ENCODE data around the gene RCOR3.

GRCh38 chr1:211340622-211341507 lies 81.7 kb downstream of the RCOR3 start:
- TF ChIP-seq ATF2 (IDR thresholded peaks at IDR 0.05; ENCODE audit: low read length) (no peak), CTCF (IDR thresholded peaks at IDR 0.05 in 2 of 3, conservative IDR thresholded peaks at IDR 0.05 in 1 of 3; ENCODE audit: control insufficient read depth in 2 of 3, extremely low read depth in 1 of 3, insufficient read depth in 1 of 3, low read depth in 3 of 3, low read length in 3 of 3) (no peak), ASH2L (IDR thresholded peaks at IDR 0.05; ENCODE audit: borderline replicate concordance, low read depth) (no peak), POLR2A (IDR thresholded peaks at IDR 0.05; ENCODE audit: low read depth, low read length) (no peak), GABPA (IDR thresholded peaks at IDR 0.05; ENCODE audit: low read depth) (no peak), REST (IDR thresholded peaks at IDR 0.05; ENCODE audit: low read depth, low read length) (no peak), MYB (IDR thresholded peaks at IDR 0.05; ENCODE audit: borderline replicate concordance, low read depth, low read length) (no peak), JUND (IDR thresholded peaks at IDR 0.05; ENCODE audit: low read depth, low read length) (no peak), ZBTB40 (IDR thresholded peaks at IDR 0.05; ENCODE audit: borderline replicate concordance) (no peak), BMI1 (IDR thresholded peaks at IDR 0.05; ENCODE audit: borderline replicate concordance) (no peak)
- TF ChIP-seq, protein P1, sequence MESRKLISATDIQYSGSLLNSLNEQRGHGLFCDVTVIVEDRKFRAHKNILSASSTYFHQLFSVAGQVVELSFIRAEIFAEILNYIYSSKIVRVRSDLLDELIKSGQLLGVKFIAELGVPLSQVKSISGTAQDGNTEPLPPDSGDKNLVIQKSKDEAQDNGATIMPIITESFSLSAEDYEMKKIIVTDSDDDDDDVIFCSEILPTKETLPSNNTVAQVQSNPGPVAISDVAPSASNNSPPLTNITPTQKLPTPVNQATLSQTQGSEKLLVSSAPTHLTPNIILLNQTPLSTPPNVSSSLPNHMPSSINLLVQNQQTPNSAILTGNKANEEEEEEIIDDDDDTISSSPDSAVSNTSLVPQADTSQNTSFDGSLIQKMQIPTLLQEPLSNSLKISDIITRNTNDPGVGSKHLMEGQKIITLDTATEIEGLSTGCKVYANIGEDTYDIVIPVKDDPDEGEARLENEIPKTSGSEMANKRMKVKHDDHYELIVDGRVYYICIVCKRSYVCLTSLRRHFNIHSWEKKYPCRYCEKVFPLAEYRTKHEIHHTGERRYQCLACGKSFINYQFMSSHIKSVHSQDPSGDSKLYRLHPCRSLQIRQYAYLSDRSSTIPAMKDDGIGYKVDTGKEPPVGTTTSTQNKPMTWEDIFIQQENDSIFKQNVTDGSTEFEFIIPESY (IDR thresholded peaks at IDR 0.05): no peak
- TF ChIP-seq, protein P2, sequence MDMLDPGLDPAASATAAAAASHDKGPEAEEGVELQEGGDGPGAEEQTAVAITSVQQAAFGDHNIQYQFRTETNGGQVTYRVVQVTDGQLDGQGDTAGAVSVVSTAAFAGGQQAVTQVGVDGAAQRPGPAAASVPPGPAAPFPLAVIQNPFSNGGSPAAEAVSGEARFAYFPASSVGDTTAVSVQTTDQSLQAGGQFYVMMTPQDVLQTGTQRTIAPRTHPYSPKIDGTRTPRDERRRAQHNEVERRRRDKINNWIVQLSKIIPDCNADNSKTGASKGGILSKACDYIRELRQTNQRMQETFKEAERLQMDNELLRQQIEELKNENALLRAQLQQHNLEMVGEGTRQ (IDR thresholded peaks at IDR 0.05; ENCODE audit: borderline replicate concordance, low read depth, low read length): no peak

All from GM12878 (cell line).